Measurements from ENCODE around the gene REN.

The REN gene

GRCh38 chr1:204166219-204166618 lies at the start of gene REN:
REN (minus strand) TSS chr1:204166337; CDS start chr1:204166293, 44 bp downstream.
- DNase-seq: no peak
- intact Hi-C loops (cut with DNase I): loop anchor here (10.0 kb wide), 1 partner anchor 329 kb away; the partner anchor contains the start of gene PIK3C2B

DNA sequence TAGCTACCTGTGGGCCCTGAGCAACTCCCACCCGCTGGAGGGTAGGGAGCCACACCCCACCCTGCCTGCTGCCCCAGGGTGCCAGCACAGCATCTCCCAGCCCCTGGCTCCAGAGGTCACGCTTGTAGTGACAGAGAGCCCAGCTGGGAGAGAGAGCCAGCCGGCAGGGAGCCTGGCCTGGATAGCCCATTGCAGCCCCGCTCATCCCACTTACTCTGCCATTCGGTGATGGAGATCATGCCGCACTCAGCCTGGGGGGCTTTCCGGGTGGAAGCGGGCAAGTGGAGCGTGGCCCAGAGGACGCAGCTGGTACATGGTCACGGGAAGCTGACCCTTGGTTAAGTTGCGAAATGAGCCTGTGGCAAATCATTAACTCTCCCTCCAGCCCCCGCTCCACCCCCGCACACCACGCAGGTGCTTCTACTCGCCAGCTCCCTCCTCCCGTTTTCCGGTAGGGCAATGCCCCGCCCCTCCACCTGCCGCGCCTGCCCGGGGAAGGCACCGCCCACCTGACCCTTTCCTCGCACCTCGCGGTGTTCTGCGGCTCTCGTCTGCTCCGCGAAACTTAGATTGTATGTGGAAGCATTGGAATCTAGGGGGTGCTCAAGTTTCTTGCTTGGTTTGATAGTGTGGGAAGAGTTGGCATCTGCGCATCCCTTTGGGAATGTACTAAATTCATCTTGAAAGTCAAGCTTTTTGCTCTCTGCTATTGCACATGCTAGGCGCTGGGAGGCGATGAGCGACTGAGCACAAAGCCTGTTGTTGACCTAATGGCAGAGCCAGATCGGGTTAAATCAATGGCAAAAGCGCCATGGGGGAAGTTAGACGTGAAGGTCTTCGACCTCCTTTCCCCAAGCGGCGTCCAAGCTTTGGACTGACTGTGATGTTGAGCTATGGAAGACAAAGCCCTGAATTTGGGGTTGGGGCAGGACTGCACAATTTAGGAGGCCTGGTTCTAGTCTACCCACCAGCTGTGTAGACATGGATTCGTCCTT lies 47.8 kb upstream of the REN start, which contains the start of gene GOLT1A:
Gene GOLT1A, minus strand, starts transcription at position 321 of the 995 bp plus-strand sequence. Its CDS starts 82 bp downstream, at position 239.
- intact Hi-C loops (cut with DNase I): loop anchor here (1.0 kb wide), 1 partner anchor 149 kb away; no protein-coding TSS in a partner anchor
- peak in 9 of 10 donors; percentile 59 to 96 (median 67) for DNase-seq

DNA sequence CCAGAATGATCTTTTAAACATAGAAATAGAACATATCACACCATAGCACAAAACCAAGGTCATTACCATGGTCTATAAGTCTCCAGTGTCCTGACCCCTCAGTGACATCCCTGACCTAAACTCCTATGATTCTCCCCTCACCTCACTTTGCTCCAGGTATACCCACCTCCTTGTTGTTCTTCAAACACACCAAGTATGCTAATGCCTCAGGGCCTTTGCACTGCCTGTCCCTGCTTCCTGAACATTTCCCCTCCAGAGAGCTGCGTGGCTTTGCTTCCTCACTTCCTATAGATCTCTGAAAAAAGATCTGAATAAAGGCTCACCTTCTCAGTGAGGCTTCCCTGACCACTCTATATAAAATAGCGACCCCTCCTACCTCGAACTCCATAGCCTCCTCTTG lies 46.6 kb upstream of the REN start:
- intact Hi-C loops (cut with DNase I): no loop called here

DNA sequence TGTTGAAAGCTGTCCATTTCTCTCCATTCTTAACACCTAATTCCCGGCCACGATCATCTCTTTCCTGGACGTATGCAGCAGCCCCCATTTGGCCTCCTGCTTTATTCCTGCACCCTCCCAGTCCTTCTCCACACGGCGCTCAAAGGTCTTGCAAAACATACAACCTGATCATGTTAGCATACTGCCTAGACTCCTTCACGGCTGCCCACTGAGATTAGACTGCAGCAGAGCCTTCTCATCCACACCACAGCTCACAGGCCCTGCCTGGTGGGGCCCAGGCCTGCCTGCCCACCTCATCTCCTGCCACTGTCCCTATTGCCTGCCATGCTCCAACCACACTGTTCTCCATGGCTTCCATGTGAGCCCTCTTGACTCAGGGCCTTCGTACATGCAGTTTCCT lies 44.9 kb upstream of the REN start:
- DNase-seq: peak in 1 of 10 donors; percentile 42
- intact Hi-C loops (cut with DNase I): no loop called here

More for the DNA sequence above, 46.6 kb upstream of the REN start:
- no peak for DNase-seq

GRCh38 chr1:204207136-204207616 lies 41.0 kb upstream of the REN start:
- peak; percentile 43 to 96 (median 71) for DNase-seq
- intact Hi-C loops (cut with DNase I): loop anchor here (2.0 kb wide), 2 partner anchors 44 to 346 kb away; partner anchors contain the start of gene SNRPE

DNA sequence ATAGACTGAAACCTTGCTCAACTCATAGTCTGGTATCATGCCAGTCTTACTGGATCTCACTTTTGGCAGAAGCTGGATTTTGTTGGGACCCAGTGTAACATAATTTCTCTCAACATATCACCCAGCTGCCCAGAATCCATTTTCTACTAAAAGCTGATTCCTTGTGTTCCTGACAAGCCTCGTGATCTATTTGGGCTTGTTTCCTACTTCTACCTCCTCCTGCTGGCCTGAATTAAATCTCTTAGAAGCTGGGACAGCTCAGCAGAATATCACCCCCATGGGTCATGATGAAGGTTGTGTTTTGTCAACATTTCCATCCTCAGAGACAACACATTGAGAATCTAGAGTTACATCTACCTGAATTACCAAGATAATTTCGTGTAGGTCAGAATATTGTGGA lies 40.0 kb upstream of the REN start:
- intact Hi-C loops (cut with DNase I): loop anchor here (2.0 kb wide), 2 partner anchors 43 to 345 kb away; partner anchors contain the start of gene SNRPE
- no peak for DNase-seq

DNA sequence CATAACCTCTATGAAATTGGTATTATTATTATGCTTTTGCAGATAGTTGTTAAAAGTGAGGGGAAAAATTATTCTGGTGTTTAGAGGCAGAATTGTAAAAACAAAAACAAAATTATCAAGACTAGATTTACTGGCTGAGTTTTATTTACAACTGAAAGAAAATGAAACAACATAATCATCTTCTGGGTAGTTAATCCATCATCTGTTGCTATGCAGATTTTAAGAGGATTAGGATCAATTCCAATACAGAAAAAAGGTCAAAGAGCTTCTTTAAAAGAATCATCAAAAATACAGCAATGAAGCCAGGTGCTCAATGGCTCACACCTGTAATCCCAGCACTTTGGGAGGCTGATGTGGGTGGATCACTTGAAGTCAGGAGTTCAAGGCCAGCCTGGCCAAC lies 39.3 kb upstream of the REN start:
- intact Hi-C loops (cut with DNase I): no loop called here

GRCh38 chr1:204204944-204205343 lies 38.8 kb upstream of the REN start:
- intact Hi-C loops (cut with DNase I): no loop called here
- no peak for DNase-seq

More for the DNA sequence above, 39.3 kb upstream of the REN start:
- no peak for DNase-seq

GRCh38 chr1:204203206-204203767 lies 37.1 kb upstream of the REN start:
- intact Hi-C loops (cut with DNase I): no loop called here
- DNase-seq: no peak

- DNase-seq: no peak
- intact Hi-C loops (cut with DNase I): no loop called here
Observed at GRCh38 chr1:204202481-204202880, 36.3 kb upstream of the REN start.

GRCh38 chr1:204201348-204202040 lies 35.4 kb upstream of the REN start:
- no peak for DNase-seq
- intact Hi-C loops (cut with DNase I): no loop called here

- DNase-seq: no peak
- intact Hi-C loops (cut with DNase I): no loop called here
Observed at GRCh38 chr1:204199579-204199978, 33.4 kb upstream of the REN start.

DNA sequence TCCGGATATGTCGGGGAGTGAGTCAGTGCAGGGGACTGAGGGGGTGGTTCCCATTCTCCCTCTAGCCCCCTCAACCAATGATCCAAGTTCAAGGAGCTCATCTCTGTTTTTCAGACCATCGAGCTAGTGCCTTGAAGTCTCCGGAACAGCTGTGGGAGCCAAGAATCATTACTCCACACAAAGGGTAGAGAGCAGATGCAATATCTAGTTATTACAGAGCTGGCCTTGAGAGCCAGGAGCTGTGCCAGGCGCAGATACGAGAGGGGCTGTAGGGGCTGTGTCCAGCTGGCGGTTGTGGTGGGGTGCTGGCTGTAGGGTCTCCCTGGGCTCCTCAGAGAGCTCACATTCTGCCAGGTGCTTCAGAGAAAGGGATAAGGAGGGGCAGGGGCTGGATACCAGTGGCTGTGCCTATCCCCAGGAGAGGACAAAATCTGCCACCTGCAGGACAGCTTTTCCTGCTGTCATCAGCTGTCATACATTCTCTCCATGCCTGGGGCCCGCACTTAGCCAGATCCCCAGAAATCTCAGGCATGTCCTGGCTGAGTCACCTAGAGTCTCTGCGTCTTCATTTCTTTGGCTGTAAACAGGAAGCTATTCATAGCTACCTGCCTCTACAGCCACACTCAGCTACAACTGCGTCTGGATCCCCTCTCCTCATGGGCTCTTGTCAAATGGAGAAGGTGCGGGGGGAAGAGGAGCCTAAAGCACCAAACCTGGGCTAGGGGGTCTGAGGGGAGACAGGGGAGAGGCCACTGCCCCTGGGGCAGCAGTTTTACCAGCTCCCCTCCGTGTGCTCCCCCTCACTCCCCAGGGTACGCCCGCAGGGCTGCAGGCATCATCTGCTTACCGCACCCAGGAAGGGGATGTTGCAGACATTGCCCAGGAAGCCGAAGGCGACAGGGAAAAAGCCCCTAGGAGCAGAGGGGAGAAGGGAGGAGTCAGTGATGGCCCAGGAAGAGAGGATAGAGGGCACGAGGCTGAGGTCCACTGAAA lies 32.5 kb upstream of the REN start:
- intact Hi-C loops (cut with DNase I): no loop called here
- no peak for DNase-seq

DNA sequence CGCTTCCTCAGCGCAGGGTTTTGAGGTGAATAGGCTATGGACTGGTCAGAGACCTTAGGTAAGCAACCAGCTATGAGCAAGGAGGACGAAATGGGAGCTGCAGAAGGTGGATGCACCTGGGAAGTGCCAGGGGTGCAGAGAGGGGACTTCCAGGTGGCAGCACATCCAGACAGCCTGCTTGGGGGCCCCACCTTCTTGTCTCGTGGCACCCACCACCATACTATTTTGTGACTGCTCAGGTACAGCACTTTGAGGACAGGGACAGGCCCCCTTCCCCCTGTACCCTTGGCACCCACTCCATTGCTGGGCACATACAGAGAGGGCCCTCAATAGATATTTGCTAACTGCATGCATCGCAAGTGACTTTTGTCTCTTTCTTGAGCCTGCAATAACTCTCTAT lies 30.9 kb upstream of the REN start:
- intact Hi-C loops (cut with DNase I): no loop called here
- no peak for DNase-seq

DNA sequence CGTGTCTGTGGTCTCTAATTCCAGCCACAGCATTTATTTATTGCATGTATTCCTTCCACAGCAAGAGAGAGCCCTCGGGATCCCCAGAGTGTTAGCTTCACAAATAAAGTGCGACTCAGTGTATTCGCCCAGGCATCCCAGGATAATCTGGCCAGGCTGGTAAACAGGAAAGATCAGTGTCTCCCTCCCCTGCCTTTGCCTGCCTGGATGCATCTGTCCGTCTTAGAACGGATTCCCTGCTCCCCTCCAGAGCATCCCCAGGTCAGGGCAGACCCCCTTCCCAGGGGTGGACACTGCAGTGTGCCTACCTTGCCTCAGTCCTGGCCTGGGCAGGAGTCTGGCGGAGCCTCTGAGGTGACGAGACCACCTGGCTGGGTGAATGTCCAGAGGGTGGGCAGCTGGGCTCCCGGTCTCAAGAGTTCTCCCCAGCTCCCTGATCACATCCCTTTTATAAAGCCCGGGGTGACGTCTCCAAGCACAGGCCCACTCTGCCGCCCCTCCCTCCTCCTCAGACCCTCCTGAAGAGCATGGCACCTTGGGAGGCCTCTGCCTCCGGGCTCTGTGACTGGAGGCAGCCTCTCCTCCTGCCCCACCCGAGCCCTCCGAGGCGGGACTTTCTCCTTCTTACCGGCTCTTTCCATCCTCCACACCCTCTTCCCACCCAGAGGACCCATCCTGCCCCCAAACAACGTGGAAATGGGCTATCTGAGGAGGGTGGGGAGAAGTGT lies 30.1 kb upstream of the REN start, which contains the start of gene KISS1:
Gene KISS1, minus strand, starts transcription at position 424 of the 728 bp plus-strand sequence. CDS start 3,615 bp downstream, outside the sequence.
- no peak for DNase-seq
- intact Hi-C loops (cut with DNase I): no loop called here

DNA sequence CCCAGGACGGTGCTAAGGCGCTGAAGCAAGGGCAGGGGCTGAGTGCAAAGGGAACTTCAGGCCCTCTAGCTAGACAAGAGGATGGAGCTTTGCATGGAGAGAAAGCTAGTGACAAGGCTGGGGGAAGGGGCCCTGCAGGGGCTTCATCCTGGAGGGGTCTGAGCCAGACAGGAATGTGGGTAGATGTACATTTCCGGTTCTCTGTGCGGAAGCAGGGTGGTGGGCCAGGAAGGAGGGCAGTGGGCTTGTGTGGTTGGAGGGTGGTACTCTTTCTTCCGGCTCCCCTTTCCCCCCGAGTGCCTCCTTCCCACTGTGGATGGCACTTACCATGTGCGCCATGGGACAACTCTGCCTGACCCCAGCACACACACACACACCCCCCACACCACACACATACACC lies 28.6 kb upstream of the REN start:
- intact Hi-C loops (cut with DNase I): no loop called here
- no peak for DNase-seq

GRCh38 chr1:204194080-204194479 lies 27.9 kb upstream of the REN start:
- intact Hi-C loops (cut with DNase I): no loop called here
- no peak for DNase-seq

- intact Hi-C loops (cut with DNase I): no loop called here
- DNase-seq: no peak
Observed at GRCh38 chr1:204192589-204193352, 26.6 kb upstream of the REN start.
